Gastroesophageal sphincter (tissue), 3 donors: ENCODE data around the gene ITPKC.

Experiments
- POLR2A ChIP-seq, 2 donors: fragments of 450-650 bp; IDR thresholded peaks; one replicate each; pipeline ENCODE4 v1.6.1; 2017; ENCODE audit warnings: antibody characterized with exemption in 2 of 2, mild to moderate bottlenecking in 2 of 2, moderate library complexity in 1 of 2
- TF ChIP-seq, protein P1 (sequence below), 4 experiments: fragments of 200-600 bp in 2 of 4; fragments of 450-650 bp in 2 of 4; sonication (generic) in 1 of 4; IDR thresholded peaks; one replicate each; pipeline ENCODE4 v1.5.1; 2017 to 2019; ENCODE audit warnings: antibody characterized with exemption in 4 of 4, mild to moderate bottlenecking in 2 of 4, moderate library complexity in 2 of 4

DNA sequence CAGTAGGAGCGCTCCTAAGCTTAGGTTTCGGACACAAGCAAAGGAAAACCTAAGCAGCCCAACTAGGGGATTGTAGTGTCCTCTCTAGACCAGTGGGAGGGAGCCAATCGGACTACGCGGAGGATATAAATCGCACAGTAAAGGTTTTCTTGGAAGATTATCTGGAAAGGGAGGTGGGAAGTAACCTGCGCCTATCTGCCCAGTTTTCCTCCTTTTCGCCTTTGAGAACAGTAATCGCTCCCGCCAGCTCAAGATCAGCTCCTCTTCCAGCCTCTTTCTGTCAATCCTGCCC, 60.7 kb downstream of the ITPKC start:
- TF ChIP-seq, protein P1, sequence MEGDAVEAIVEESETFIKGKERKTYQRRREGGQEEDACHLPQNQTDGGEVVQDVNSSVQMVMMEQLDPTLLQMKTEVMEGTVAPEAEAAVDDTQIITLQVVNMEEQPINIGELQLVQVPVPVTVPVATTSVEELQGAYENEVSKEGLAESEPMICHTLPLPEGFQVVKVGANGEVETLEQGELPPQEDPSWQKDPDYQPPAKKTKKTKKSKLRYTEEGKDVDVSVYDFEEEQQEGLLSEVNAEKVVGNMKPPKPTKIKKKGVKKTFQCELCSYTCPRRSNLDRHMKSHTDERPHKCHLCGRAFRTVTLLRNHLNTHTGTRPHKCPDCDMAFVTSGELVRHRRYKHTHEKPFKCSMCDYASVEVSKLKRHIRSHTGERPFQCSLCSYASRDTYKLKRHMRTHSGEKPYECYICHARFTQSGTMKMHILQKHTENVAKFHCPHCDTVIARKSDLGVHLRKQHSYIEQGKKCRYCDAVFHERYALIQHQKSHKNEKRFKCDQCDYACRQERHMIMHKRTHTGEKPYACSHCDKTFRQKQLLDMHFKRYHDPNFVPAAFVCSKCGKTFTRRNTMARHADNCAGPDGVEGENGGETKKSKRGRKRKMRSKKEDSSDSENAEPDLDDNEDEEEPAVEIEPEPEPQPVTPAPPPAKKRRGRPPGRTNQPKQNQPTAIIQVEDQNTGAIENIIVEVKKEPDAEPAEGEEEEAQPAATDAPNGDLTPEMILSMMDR (IDR thresholded peaks at IDR 0.05) = no peak
- no peak for TF ChIP-seq POLR2A (IDR thresholded peaks at IDR 0.05)
